Mesendoderm (in vitro differentiated cells): ENCODE measurements around the gene DNTT. TPM values are rescaled to one million over a fixed set of nuclear protein-coding genes. Genes with fewer than 3 reads are reported as not detected.

Experiments used
- DNase-seq: peaks from one replicate; pipeline ENCODE4 v3.0.0; 2013
- H2AK5ac ChIP-seq: 2 replicates; pipeline ENCODE4 v1.6.1; 2013; ENCODE audit warnings: low read length, inconsistent platforms
- H2BK120ac ChIP-seq: 2 replicates; pipeline ENCODE4 v1.6.1; 2013; ENCODE audit warnings: low read depth, mild to moderate bottlenecking, low read length, moderate library complexity, mixed read lengths
- H2BK15ac ChIP-seq: replicated peaks from 2 replicates; pipeline ENCODE4 v1.6.1; 2013; ENCODE audit warnings: low read depth, mild to moderate bottlenecking, moderate library complexity
- H2BK5ac ChIP-seq: 2 replicates; pipeline ENCODE4 v1.6.1; 2013; ENCODE audit warnings: low read length, inconsistent platforms
- H3K18ac ChIP-seq: 2 replicates; pipeline ENCODE4 v1.6.1; 2013; ENCODE audit warnings: mild to moderate bottlenecking, low read length, mixed read lengths
- H3K23ac ChIP-seq: one replicate; pipeline ENCODE4 v1.6.1; 2013; ENCODE audit warnings: low read length
- H3K27ac ChIP-seq: 2 replicates; pipeline ENCODE4 v1.5.1; 2013; ENCODE audit warnings: low read depth, mild to moderate bottlenecking, inconsistent platforms, low read length, moderate library complexity
- H3K27me3 ChIP-seq: 2 replicates; pipeline ENCODE4 v1.6.1; 2013; ENCODE audit warnings: low read length, control low read depth, mild to moderate bottlenecking, inconsistent platforms; ENCODE audit not compliant: insufficient read depth, poor library complexity
- H3K36me3 ChIP-seq: 2 replicates; pipeline ENCODE4 v1.6.1; 2013; ENCODE audit warnings: low read length, inconsistent platforms; ENCODE audit not compliant: control insufficient read depth, insufficient read depth
- H3K4ac ChIP-seq: one replicate; pipeline ENCODE4 v1.6.1; 2013; ENCODE audit warnings: low read depth, mild to moderate bottlenecking, low read length, moderate library complexity
- H3K4me1 ChIP-seq: 2 replicates; pipeline ENCODE4 v1.6.1; 2013; ENCODE audit warnings: low read depth, low read length, inconsistent platforms; ENCODE audit not compliant: control insufficient read depth
- H3K4me2 ChIP-seq: 2 replicates; pipeline ENCODE4 v1.6.1; 2013; ENCODE audit warnings: low read length
- H3K4me3 ChIP-seq: 2 replicates; pipeline ENCODE4 v1.5.1; 2013; ENCODE audit warnings: mild to moderate bottlenecking, low read length
- H3K56ac ChIP-seq: one replicate; pipeline ENCODE4 v1.6.1; 2013; ENCODE audit warnings: low read length
- H3K79me1 ChIP-seq: 2 replicates; pipeline ENCODE4 v1.6.1; 2013; ENCODE audit warnings: low read length, inconsistent platforms
- H3K79me2 ChIP-seq: 2 replicates; pipeline ENCODE4 v1.6.1; 2013; ENCODE audit warnings: mild to moderate bottlenecking, low read length; ENCODE audit not compliant: control insufficient read depth, insufficient read depth
- H3K9ac ChIP-seq: 2 replicates; pipeline ENCODE4 v1.6.1; 2013; ENCODE audit warnings: low read length, inconsistent platforms
- H4K5ac ChIP-seq: one replicate; pipeline ENCODE4 v1.6.1; 2013; ENCODE audit warnings: low read length
- H4K8ac ChIP-seq: one replicate; pipeline ENCODE4 v1.6.1; 2013; ENCODE audit warnings: low read depth, mild to moderate bottlenecking, control low read depth, low read length, moderate library complexity
- WGBS: extraction: QIAGEN DNeasy Blood & Tissue Kit; methylation state at CpG from one replicate; pipeline ENCODE4 v1.1.7; 2013; ENCODE audit warnings: low lambda C conversion rate, missing lambda C conversion rate; ENCODE audit not compliant: insufficient coverage; ENCODE audit errors: extremely low coverage; 5-methylcytosine and 5-hydroxymethylcytosine counted together
- polyA plus RNA-seq, 2 experiments: library from polyadenylated mRNA; stranded (reverse); fragments of 200-250 nt; gene quantifications; one replicate each; pipeline ENCODE4 v1.2.3, GENCODE V29; 2013

Gene DNTT
- 0.03 TPM for polyA plus RNA-seq (2013, experiment 1 of 2)
- polyA plus RNA-seq (2013, experiment 2 of 2): 0.03 TPM

- Histone ChIP-seq H3K4ac (no peak within 1 kb of the TSS), H2AK5ac (no peak within 1 kb of the TSS), H3K4me1 (peaks cover 8% of the 10 kb centered on the region), H2BK5ac (no peak within 1 kb of the TSS), H3K56ac (no peak within 1 kb of the TSS), H3K27ac (no peak within 1 kb of the TSS), H3K4me2 (no peak within 1 kb of the TSS), H3K36me3 (no peaks in the 10 kb centered on the region), H2BK120ac (no peak within 1 kb of the TSS), H3K18ac (no peak within 1 kb of the TSS), H3K27me3 (no peaks in the 10 kb centered on the region), H3K9ac (no peak within 1 kb of the TSS), H3K23ac (no peak within 1 kb of the TSS), H4K8ac (no peak within 1 kb of the TSS), H4K5ac (no peak within 1 kb of the TSS), H3K79me1 (no peaks in the 10 kb centered on the region), H3K79me2 (no peaks in the 10 kb centered on the region), H2BK15ac (no peak within 1 kb of the TSS), H3K4me3 (no peak within 1 kb of the TSS)
- no peak for DNase-seq
- WGBS: no CpG with 5 or more reads among the region's 8 CpGs
Measured at GRCh38 chr10:96304230-96304629, at the start of gene DNTT. TSS of gene DNTT (plus strand) at chr10:96304434. CDS start at chr10:96304498, 64 bp downstream.

GRCh38 chr10:96254976-96255375 lies 49.3 kb upstream of the DNTT start:
- Histone ChIP-seq H3K4me3 (no peak overlapping the region), H3K27ac (no peak overlapping the region)
- WGBS: no CpG with 5 or more reads among the region's 5 CpGs

GRCh38 chr10:96255549-96256333 lies 48.5 kb upstream of the DNTT start:
- no peaks in the 10 kb centered on the region for H3K79me2 ChIP-seq
- no peak overlapping the region for H2BK5ac ChIP-seq
- no peak overlapping the region for H3K23ac ChIP-seq
- H3K56ac ChIP-seq: no peak overlapping the region
- H3K27ac ChIP-seq: no peak overlapping the region
- H3K4me1 ChIP-seq: no peaks in the 10 kb centered on the region
- H3K18ac ChIP-seq: no peak overlapping the region
- no peaks in the 10 kb centered on the region for H3K79me1 ChIP-seq
- no peak overlapping the region for H4K8ac ChIP-seq
- H3K36me3 ChIP-seq: no peaks in the 10 kb centered on the region
- H3K4me2 ChIP-seq: no peak overlapping the region
- no peak overlapping the region for H2BK120ac ChIP-seq
- no peak overlapping the region for H3K4ac ChIP-seq
- no peak for DNase-seq
- H3K27me3 ChIP-seq: no peaks in the 10 kb centered on the region
- no peak overlapping the region for H2BK15ac ChIP-seq
- no CpG with 5 or more reads among the region's 6 CpGs for WGBS
- no peak overlapping the region for H3K9ac ChIP-seq
- H2AK5ac ChIP-seq: no peak overlapping the region
- H4K5ac ChIP-seq: no peak overlapping the region
- no peak overlapping the region for H3K4me3 ChIP-seq

More at GRCh38 chr10:96254976-96255375, 49.3 kb upstream of the DNTT start:
- Histone ChIP-seq H2BK120ac (no peak overlapping the region), H2BK5ac (no peak overlapping the region), H4K8ac (no peak overlapping the region), H3K18ac (no peak overlapping the region), H3K79me2 (no peaks in the 10 kb centered on the region), H3K36me3 (no peaks in the 10 kb centered on the region), H3K27me3 (no peaks in the 10 kb centered on the region), H2BK15ac (no peak overlapping the region), H4K5ac (no peak overlapping the region), H2AK5ac (no peak overlapping the region), H3K9ac (no peak overlapping the region), H3K4ac (no peak overlapping the region), H3K56ac (no peak overlapping the region), H3K79me1 (no peaks in the 10 kb centered on the region), H3K4me2 (no peak overlapping the region), H3K4me1 (no peaks in the 10 kb centered on the region), H3K23ac (no peak overlapping the region)
- no peak for DNase-seq

- Histone ChIP-seq H3K36me3 (no peaks in the 10 kb centered on the region), H3K4ac (no peak overlapping the region)
- no CpG with 5 or more reads among the region's 4 CpGs for WGBS
Measured at GRCh38 chr10:96257944-96258343, 46.3 kb upstream of the DNTT start.

GRCh38 chr10:96259150-96259549 lies 45.1 kb upstream of the DNTT start:
- WGBS: no CpG with 5 or more reads among the region's 6 CpGs
- Histone ChIP-seq H3K18ac (no peak overlapping the region), H3K23ac (no peak overlapping the region), H2AK5ac (no peak overlapping the region), H3K4ac (no peak overlapping the region), H3K27me3 (no peaks in the 10 kb centered on the region), H3K4me2 (no peak overlapping the region), H3K36me3 (no peaks in the 10 kb centered on the region), H3K4me3 (no peak overlapping the region), H4K5ac (no peak overlapping the region), H2BK5ac (no peak overlapping the region), H2BK120ac (no peak overlapping the region), H3K56ac (no peak overlapping the region), H4K8ac (no peak overlapping the region), H3K79me1 (no peaks in the 10 kb centered on the region), H3K79me2 (no peaks in the 10 kb centered on the region), H3K9ac (no peak overlapping the region), H3K4me1 (no peaks in the 10 kb centered on the region), H3K27ac (no peak overlapping the region), H2BK15ac (no peak overlapping the region)
- DNase-seq: no peak

More at GRCh38 chr10:96257944-96258343, 46.3 kb upstream of the DNTT start:
- H3K4me2 ChIP-seq: no peak overlapping the region
- H2BK5ac ChIP-seq: no peak overlapping the region
- no peak overlapping the region for H3K4me3 ChIP-seq
- no peak overlapping the region for H3K56ac ChIP-seq
- no peak overlapping the region for H3K18ac ChIP-seq
- no peak overlapping the region for H2BK120ac ChIP-seq
- H4K5ac ChIP-seq: no peak overlapping the region
- no peak overlapping the region for H2AK5ac ChIP-seq
- no peaks in the 10 kb centered on the region for H3K79me2 ChIP-seq
- no peaks in the 10 kb centered on the region for H3K27me3 ChIP-seq
- no peak overlapping the region for H3K9ac ChIP-seq
- H3K79me1 ChIP-seq: no peaks in the 10 kb centered on the region
- DNase-seq: no peak
- no peaks in the 10 kb centered on the region for H3K4me1 ChIP-seq
- H3K27ac ChIP-seq: no peak overlapping the region
- no peak overlapping the region for H3K23ac ChIP-seq
- no peak overlapping the region for H4K8ac ChIP-seq
- H2BK15ac ChIP-seq: no peak overlapping the region

- Histone ChIP-seq H3K18ac (no peak overlapping the region), H3K79me2 (no peaks in the 10 kb centered on the region), H3K4me3 (no peak overlapping the region), H4K5ac (no peak overlapping the region), H3K4me2 (no peak overlapping the region), H3K9ac (no peak overlapping the region), H2AK5ac (no peak overlapping the region), H2BK5ac (no peak overlapping the region), H3K27ac (no peak overlapping the region), H3K56ac (no peak overlapping the region), H3K4me1 (no peaks in the 10 kb centered on the region), H3K4ac (no peak overlapping the region), H2BK15ac (no peak overlapping the region), H4K8ac (no peak overlapping the region), H3K79me1 (no peaks in the 10 kb centered on the region), H3K23ac (no peak overlapping the region), H2BK120ac (no peak overlapping the region), H3K27me3 (no peaks in the 10 kb centered on the region), H3K36me3 (no peaks in the 10 kb centered on the region)
- WGBS: no CpG with 5 or more reads among the region's 3 CpGs
- DNase-seq: no peak
Measured at GRCh38 chr10:96260014-96260413, 44.2 kb upstream of the DNTT start.
